ENCODE measurements around the gene TMC3.

DNA sequence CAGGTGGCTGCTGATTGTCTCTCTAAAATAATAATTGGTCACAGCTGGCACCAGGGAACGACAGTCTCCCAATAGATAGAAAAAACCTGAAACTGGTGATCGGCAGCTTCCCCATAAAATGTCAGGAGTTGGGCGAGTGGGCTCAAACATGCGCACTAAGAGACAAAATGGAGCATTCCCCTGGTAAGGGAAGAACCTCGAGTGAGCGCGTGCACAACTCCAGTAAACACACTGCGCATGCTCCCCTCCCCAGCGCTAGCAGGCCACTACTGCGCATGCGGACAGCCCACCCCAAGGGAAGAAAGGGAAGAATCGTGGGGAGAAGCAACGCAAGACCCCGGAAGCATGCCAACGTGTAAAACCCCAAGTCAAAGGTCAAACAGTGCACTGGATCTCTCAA is 42.4 kb downstream of the TMC3 start:
- TF ChIP-seq, protein P1, sequence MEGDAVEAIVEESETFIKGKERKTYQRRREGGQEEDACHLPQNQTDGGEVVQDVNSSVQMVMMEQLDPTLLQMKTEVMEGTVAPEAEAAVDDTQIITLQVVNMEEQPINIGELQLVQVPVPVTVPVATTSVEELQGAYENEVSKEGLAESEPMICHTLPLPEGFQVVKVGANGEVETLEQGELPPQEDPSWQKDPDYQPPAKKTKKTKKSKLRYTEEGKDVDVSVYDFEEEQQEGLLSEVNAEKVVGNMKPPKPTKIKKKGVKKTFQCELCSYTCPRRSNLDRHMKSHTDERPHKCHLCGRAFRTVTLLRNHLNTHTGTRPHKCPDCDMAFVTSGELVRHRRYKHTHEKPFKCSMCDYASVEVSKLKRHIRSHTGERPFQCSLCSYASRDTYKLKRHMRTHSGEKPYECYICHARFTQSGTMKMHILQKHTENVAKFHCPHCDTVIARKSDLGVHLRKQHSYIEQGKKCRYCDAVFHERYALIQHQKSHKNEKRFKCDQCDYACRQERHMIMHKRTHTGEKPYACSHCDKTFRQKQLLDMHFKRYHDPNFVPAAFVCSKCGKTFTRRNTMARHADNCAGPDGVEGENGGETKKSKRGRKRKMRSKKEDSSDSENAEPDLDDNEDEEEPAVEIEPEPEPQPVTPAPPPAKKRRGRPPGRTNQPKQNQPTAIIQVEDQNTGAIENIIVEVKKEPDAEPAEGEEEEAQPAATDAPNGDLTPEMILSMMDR (conservative IDR thresholded peaks at IDR 0.05; ENCODE audit: low read length), result no peak
- TF ChIP-seq EZH2phosphoT487 (IDR thresholded peaks at IDR 0.05; ENCODE audit: borderline replicate concordance, low read depth, low read length), result no peak
